NCI-H460 (cell line): Measurements from ENCODE around the gene BHMT. TPM values are rescaled to one million over a fixed set of nuclear protein-coding genes. Genes with fewer than 3 reads are reported as not detected.
"Not testable (repeated sequence)": the region's sequence is repeated elsewhere in the genome, so short reads cannot be mapped to it uniquely, and the experiment has no call there.

Source experiments
- DNase-seq: peaks from one replicate; pipeline ENCODE4 v3.0.0-alpha.2; 2016; ENCODE audit warnings: low read depth; ENCODE audit errors: extremely low read depth
- small RNA-seq, 2 experiments: library from RNA; depleted of rRNA; stranded (forward); fragments of <200 nt; gene quantifications; one replicate each; pipeline ENCODE3, GENCODE V24; 2014
- total RNA-seq: library from RNA; depleted of rRNA; stranded (reverse); fragments of >200 nt; shearing (Covaris generic); gene quantifications from 2 replicates; pipeline ENCODE4 v1.2.3, GENCODE V29; 2014; rRNA removed

BHMT gene
- total RNA-seq, 1 experiment from 2014 or later, result not detected

DNA sequence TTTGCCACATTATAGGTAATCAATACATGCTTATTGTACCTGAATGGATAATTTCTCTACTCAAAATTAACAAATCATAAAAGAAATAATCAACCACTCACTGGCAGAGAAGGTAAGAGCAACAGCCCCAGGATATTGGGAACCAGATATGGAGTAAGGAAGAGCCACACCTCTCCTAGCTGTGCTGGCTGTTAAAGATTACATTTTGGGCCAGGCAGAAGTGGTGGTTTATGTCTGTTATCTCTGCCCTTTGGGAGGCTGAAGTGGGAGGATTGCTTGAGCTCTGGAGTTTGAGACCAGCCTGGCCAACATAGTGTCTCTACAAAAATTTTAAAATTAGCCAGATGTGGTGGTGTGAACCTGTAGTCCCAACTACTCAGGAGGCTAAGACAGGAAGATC lies 56.4 kb downstream of the BHMT start:
- DNase-seq, result no peak

DNA sequence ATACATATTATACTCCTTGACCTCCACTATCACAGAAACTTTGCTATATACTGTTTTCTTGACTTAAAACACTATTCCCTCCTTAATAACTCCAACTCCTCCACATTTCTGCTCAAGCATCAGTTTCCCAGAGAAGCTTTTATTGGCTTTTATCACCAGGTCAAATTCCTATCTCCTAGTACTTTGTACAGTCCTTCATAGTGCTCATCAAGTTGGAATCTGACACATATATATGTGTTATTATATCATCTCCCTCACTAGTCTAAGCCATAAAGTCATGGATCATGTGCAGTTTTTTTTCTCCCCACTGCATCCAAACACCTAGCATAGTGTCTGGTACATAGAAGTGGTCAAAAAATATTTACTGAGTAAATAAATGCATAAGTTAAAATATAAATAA lies 59.1 kb downstream of the BHMT start:
- DNase-seq, result no peak

DNA sequence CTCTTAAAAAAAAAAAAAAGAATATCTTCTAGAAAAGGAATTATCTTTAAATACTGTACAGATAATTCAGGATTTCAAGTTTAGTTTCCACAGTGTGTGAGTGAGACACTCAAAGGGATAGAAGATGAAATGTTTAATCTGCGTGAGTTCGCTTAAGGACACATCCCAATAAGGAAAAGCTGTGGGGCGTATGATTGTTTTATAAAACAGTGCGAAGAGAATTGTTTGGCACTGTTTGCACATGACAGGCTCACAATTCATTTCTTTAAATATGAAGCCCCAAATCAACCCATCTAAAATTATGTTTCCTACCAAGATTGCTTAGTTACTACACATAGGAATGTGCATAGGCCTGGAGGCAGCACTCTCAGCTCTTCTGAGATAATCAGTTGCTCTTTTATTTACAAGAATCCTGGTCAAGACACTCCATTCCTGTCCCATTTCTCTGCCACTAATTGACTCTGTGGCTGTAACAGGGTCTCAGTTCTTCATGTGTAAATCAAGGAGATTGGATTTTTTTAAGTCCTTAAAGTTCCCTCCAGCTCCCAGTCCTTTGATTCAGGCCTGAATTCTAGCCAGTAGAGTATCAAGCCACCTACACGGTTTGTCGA lies 60.1 kb downstream of the BHMT start:
- DNase-seq, result no peak

DNA sequence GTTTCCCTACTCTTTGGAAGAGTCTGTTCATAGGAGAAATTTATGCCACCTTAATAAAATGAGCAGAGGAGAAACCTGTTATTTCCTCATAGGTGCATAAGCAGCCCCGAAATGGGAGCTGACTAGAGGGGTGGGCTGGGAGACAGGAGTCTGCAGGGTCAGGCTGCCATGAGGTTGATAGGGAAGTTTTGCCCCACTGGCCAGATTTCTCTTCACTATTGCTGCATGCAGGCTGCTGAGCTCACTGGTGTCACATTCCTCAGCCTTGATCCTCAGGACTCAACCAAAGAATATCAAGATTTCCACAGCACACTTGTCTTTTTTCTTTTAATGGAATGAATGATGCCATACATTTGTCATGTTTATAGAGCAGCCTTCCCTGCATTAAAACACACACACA lies 60.7 kb downstream of the BHMT start:
- no peak for DNase-seq

DNA sequence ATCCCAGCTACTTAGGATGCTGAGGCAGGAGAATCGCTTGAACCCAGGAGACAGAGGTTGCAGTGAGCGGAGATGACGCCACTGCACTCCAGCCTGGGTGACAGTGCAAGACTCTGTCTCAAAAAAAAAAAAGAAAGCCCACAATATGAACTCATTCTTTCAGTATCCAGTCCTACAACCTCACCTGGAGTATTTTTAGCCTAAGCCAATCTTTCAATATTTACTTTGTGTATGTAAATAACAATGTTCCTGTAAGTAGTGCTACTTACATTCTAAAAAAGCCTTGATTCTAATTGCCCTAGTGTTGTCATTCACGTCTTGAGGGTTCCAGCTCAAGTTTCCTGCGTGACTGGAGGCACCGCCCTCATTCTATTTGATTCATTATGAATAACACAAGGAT lies 62.0 kb downstream of the BHMT start:
- no peak for DNase-seq

DNA sequence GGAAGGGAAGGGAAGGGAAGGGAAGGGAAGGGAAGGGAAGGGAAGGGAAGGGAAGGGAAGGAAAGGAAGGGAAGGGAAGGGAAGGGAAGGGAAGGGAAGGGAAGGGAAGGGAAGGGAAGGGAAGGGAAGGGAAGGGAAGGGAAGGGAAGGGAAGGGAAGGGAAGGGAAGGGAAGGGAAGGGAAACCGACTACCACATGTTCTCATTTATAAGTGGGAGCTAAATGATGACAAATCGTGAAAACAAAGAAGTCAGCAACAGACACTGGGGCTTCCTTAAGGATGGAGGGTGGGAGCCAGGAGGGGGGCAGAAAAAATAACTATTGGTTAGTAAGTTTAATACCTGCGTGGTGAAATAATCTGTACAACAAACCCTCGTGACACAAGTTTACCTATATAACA lies 68.8 kb downstream of the BHMT start:
- DNase-seq, result not testable (repeated sequence)

DNA sequence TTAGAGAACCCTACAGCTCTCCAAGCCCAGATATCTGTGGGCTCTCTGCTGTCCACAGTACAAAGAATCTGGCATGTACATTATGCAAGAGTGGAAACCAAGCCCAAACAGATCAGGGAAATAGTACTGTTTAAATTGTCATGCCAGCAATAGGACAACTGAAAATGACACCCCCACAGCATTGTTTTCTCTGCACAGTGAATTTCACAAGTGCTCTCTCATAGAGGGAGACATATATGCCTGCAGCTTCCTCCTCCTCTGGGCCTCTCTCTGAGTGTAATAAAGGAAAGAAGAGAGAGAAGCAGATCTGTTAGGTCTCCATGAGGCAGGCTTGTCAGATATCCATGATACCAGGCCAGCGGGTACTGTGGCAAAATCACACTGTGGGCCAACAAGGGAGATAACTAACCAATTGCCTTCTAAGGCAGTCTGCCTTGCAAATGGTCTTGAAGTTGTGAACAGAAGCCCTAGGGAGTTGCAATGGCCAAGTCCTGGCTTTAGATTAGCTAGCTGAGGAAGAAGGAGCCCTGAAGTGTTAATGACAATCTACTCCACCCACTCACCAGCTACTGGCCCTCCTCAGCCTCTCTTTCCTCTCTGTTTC lies 69.9 kb downstream of the BHMT start:
- DNase-seq, result no peak

Small RNA genes within 50 kb of the gene (small RNA-seq; reads per million reads assigned to genes)
- 0 to 0.06 reads per million in 2 experiments for gene RNY3P1

Other genes with a start within 250 kb of the BHMT start
- 17.8 and 20.0 TPM in 2 replicates for gene ARSB, start 126.5 kb upstream of the BHMT start, total RNA-seq
- gene DMGDH, start 42.1 kb upstream of the BHMT start, total RNA-seq, result 0.20 TPM in 1 of 2 replicates, not detected in the other
- not detected in 2 replicates for gene BHMT2, start 42.0 kb upstream of the BHMT start, total RNA-seq
- 15.7 and 16.5 TPM in 2 replicates for gene JMY, start 124.3 kb downstream of the BHMT start, total RNA-seq